OCI-LY7 (cell line): ENCODE results near the gene GRID2IP. TPM values are rescaled to one million over a fixed set of nuclear protein-coding genes. Genes with fewer than 3 reads are reported as not detected.
"Not testable (repeated sequence)": the region's sequence is repeated elsewhere in the genome, so short reads cannot be mapped to it uniquely, and the experiment has no call there.

ENCODE experiments used
- BruUV-seq: library from RNA; stranded (reverse); fragments of 400-500 nt; replicated peaks from 2 replicates; lab custom pipeline; 2021; lab: Mats Ljungman, UMichigan
- CTCF ChIA-PET: fragments of 300-600 bp; sonication (Branson Sonifier 250); formaldehyde crosslinking; loops from one replicate; lab custom pipeline; 2022; ENCODE audit warnings: antibody characterized with exemption; ENCODE audit not compliant: unreplicated experiment; lab: Charles Lee
- POLR2A ChIA-PET: fragments of 300-600 bp; sonication (Branson Sonifier 250); formaldehyde crosslinking; loops from one replicate; lab custom pipeline; 2022; ENCODE audit warnings: antibody characterized with exemption; lab: Charles Lee
- DNase-seq: peaks from one replicate; pipeline ENCODE4 v3.0.0-alpha.2; 2015; ENCODE audit warnings: low spot score
- H2AFZ ChIP-seq: fragments of 200-600 bp; sonication (generic), shearing (Covaris generic); 2 replicates; pipeline ENCODE4 v1.6.1; 2014; ENCODE audit warnings: mild to moderate bottlenecking, antibody characterized with exemption, low read length, moderate library complexity
- H3K27ac ChIP-seq: fragments of 200-600 bp; sonication (generic); 2 replicates; pipeline ENCODE4 v1.5.1; 2014; ENCODE audit warnings: mixed run types, low read depth, mild to moderate bottlenecking, moderate library complexity, low read length, inconsistent platforms; ENCODE audit not compliant: poor library complexity, severe bottlenecking
- H3K36me3 ChIP-seq: fragments of 200-600 bp; sonication (generic); 2 replicates; pipeline ENCODE4 v1.6.1; 2014; ENCODE audit warnings: mild to moderate bottlenecking, antibody characterized with exemption, low read length, moderate library complexity, mixed read lengths; ENCODE audit not compliant: insufficient read depth
- H3K4me1 ChIP-seq: fragments of 200-600 bp; sonication (generic); 2 replicates; pipeline ENCODE4 v1.5.1; 2014; ENCODE audit warnings: mild to moderate bottlenecking, low read length; ENCODE audit not compliant: insufficient read depth, poor library complexity, severe bottlenecking
- H3K4me2 ChIP-seq: fragments of 200-600 bp; sonication (generic); 2 replicates; pipeline ENCODE4 v1.6.1; 2014; ENCODE audit warnings: mild to moderate bottlenecking, low read length
- H3K4me3 ChIP-seq: fragments of 200-600 bp; sonication (generic); 2 replicates; pipeline ENCODE4 v1.5.1; 2014; ENCODE audit warnings: mild to moderate bottlenecking, low read depth, low read length; ENCODE audit not compliant: poor library complexity, severe bottlenecking
- H3K79me2 ChIP-seq: fragments of 200-600 bp; sonication (generic); 2 replicates; pipeline ENCODE4 v1.6.1; 2016; ENCODE audit warnings: low read depth, mild to moderate bottlenecking, low read length, moderate library complexity, mixed read lengths; ENCODE audit not compliant: insufficient read depth
- H3K9me2 ChIP-seq: fragments of 200-600 bp; sonication (generic); 2 replicates; pipeline ENCODE4 v1.6.1; 2016; ENCODE audit warnings: mild to moderate bottlenecking, low read length, mixed read lengths; ENCODE audit not compliant: insufficient read depth
- H3K9me3 ChIP-seq: fragments of 200-600 bp; sonication (generic); 2 replicates; pipeline ENCODE4 v1.6.1; 2014; ENCODE audit warnings: mild to moderate bottlenecking, mixed run types, low read length, mixed read lengths
- H4K20me1 ChIP-seq: fragments of 200-600 bp; sonication (generic); 2 replicates; pipeline ENCODE4 v1.6.1; 2014; ENCODE audit warnings: mild to moderate bottlenecking, antibody characterized with exemption, low read length, moderate library complexity, mixed read lengths; ENCODE audit not compliant: insufficient read depth
- CTCF ChIP-seq: fragments of 200-600 bp; sonication (generic); conservative IDR thresholded peaks from 2 replicates; pipeline ENCODE4 v1.5.1; 2014; ENCODE audit warnings: mild to moderate bottlenecking, antibody characterized with exemption, low read length, moderate library complexity, mixed read lengths
- EZH2phosphoT487 ChIP-seq: fragments of 200-600 bp; sonication (generic); IDR thresholded peaks from 2 replicates; pipeline ENCODE4 v1.6.1; 2018; ENCODE audit warnings: low read depth, borderline replicate concordance, mild to moderate bottlenecking, mixed run types, antibody characterized with exemption, low read length, moderate library complexity, mixed read lengths
- intact Hi-C: fragments of 100-400 bp; cut with micrococcal nuclease; formaldehyde crosslinking; loops from one replicate; pipeline ENCODE4 v1.10.0; 2022; ENCODE audit not compliant: unreplicated experiment
- total RNA-seq, 2 experiments: library from RNA; depleted of rRNA in 1 of 2; stranded (reverse); fragments of >200 nt in 1 of 2; shearing (Covaris generic) in 1 of 2; gene quantifications; 2 replicates each; pipeline ENCODE4 v1.2.3, GENCODE V29; 2014 to 2022

The GRID2IP gene
- total RNA-seq, 2 experiments from 2014 or later, result 0.16 to 0.32 TPM

GRCh38 chr7:6453734-6454133 lies 97.5 kb downstream of the GRID2IP start:
- no peak for TF ChIP-seq EZH2phosphoT487
- no peak for TF ChIP-seq CTCF
- Histone ChIP-seq H3K4me1 (peaks cover 6% of the 10 kb centered on the region), H3K4me2 (no peak overlapping the region), H3K79me2 (peaks cover 2% of the 10 kb centered on the region; the same call in 1 of the 2 replicates), H3K27ac (no peak overlapping the region), H2AFZ (no peak overlapping the region), H3K9me3 (no peaks in the 10 kb centered on the region), H4K20me1 (no peaks in the 10 kb centered on the region), H3K36me3 (no peaks in the 10 kb centered on the region), H3K9me2 (no peaks in the 10 kb centered on the region), H3K4me3 (no peak overlapping the region)
- DNase-seq, result no peak
- intact Hi-C loops, result no loop called here
- no TSS peak for BruUV-seq
- CTCF ChIA-PET, result no interaction called here
- POLR2A ChIA-PET, result interaction anchor here (0.9 to 1.2 kb wide), 3 partner anchors 23 to 45 kb away, joined by 3 to 4 read pairs (median 4); no protein-coding TSS in a partner anchor

GRCh38 chr7:6451224-6451705 lies 100.0 kb downstream of the GRID2IP start:
- no peaks in the 10 kb centered on the region for H4K20me1 ChIP-seq
- TF ChIP-seq CTCF (no peak), EZH2phosphoT487 (no peak)
- no peak for DNase-seq
- peaks cover 22% of the 10 kb centered on the region for H3K79me2 ChIP-seq
- H3K27ac ChIP-seq, result no peak overlapping the region
- H3K9me2 ChIP-seq, result no peaks in the 10 kb centered on the region
- no peaks in the 10 kb centered on the region for H3K36me3 ChIP-seq
- no peak overlapping the region for H2AFZ ChIP-seq
- H3K4me2 ChIP-seq, result no peak overlapping the region
- CTCF ChIA-PET, result interaction anchor here (0.6 kb wide), 1 partner anchor 214 kb away, joined by 3 read pairs; no protein-coding TSS in a partner anchor
- peaks cover 13% of the 10 kb centered on the region for H3K4me1 ChIP-seq
- intact Hi-C loops, result no loop called here
- no peaks in the 10 kb centered on the region for H3K9me3 ChIP-seq
- BruUV-seq, result no TSS peak
- no peak overlapping the region for H3K4me3 ChIP-seq
- POLR2A ChIA-PET, result interaction anchor here (0.7 kb wide), 1 partner anchor 22 kb away, joined by 6 read pairs; no protein-coding TSS in a partner anchor

- H2AFZ ChIP-seq, H3K27ac ChIP-seq, H3K36me3 ChIP-seq, intact Hi-C loops, CTCF ChIA-PET, POLR2A ChIA-PET, H3K4me3 ChIP-seq, H3K4me2 ChIP-seq, DNase-seq, H3K9me3 ChIP-seq, BruUV-seq, H3K9me2 ChIP-seq, H4K20me1 ChIP-seq: not testable (repeated sequence)
- H3K79me2 ChIP-seq, result peaks cover 27% of the 10 kb centered on the region
- H3K4me1 ChIP-seq, result peaks cover 13% of the 10 kb centered on the region
Observed at GRCh38 chr7:6450591-6450990, 100.7 kb downstream of the GRID2IP start.

GRCh38 chr7:6449884-6450283 lies 101.4 kb downstream of the GRID2IP start:
- CTCF ChIA-PET, H3K9me3 ChIP-seq, H3K27ac ChIP-seq, BruUV-seq, H2AFZ ChIP-seq, POLR2A ChIA-PET, H3K9me2 ChIP-seq, H3K4me3 ChIP-seq, H4K20me1 ChIP-seq, DNase-seq, intact Hi-C loops, H3K4me2 ChIP-seq: not testable (repeated sequence)
- Histone ChIP-seq H3K36me3 (peaks cover 12% of the 10 kb centered on the region), H3K79me2 (peaks cover 27% of the 10 kb centered on the region), H3K4me1 (peaks cover 13% of the 10 kb centered on the region)
